NCI-H345 treated with DMSO at 0.1 percent for 48 hours (cell line): ENCODE results near the gene NSG2.

ENCODE experiments used
- DNase-seq: peaks from one replicate; lab custom pipeline; 2025; ENCODE audit not compliant: unreplicated experiment; lab: John Stamatoyannopoulos, UW

NSG2 gene

DNA sequence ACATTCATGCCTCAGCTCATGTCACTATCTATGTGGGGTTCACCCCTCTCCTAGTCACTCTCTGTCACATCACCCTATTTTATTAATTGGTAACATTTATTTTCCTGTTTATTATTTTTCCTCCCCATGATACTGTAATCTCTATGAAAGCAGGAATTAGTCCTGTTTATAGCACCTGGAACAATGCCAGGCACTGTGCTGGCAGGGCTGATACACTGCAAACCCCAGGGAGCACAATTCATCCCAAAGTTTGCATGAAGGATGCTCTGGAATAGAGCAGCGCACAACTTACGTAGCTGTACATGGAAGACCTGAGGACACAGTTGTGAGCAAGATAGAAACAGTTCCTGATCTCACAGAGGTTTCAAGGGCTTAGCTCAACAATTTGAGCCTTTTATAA, 103.2 kb downstream of the NSG2 start:
- peak; percentile 55 for DNase-seq

DNA sequence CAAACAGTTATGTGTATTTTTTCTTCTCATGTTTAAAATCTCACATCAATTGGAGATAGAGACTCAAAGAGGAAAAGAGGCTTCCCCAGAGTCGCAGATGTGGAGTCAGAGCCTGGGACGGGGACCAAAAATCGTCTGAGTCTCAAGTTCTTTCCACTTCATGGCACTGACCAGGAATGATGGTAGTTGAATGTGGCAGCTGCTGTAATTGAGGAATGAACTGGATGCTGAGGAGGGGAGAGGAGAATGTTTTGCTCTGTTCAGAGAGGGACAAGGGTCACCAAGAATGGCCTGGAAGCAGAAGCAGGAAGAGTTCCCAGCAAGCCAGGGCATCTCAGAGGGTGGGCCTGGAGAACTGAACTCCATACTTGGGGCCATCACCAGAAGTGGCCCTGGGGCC, 103.9 kb downstream of the NSG2 start:
- no peak for DNase-seq

DNA sequence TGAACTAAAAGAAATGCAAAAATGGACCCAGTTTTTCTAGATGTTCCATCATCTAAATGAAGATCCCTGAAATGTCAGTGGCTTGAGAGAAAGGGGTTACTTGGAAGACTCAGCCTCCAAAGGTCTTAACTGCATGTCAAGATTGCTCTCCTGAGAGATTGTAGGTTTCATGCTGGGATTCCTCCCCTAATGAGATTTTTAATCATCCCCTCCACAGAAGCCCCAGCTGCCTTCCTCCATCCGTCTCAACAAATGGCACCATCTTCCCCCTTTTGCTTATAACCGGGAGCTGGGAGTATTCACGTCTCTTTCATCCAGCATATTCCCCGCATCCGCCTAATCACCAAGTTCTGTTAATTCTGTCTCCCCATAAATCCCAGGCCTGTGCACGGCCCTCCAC, 104.5 kb downstream of the NSG2 start:
- DNase-seq: no peak

DNA sequence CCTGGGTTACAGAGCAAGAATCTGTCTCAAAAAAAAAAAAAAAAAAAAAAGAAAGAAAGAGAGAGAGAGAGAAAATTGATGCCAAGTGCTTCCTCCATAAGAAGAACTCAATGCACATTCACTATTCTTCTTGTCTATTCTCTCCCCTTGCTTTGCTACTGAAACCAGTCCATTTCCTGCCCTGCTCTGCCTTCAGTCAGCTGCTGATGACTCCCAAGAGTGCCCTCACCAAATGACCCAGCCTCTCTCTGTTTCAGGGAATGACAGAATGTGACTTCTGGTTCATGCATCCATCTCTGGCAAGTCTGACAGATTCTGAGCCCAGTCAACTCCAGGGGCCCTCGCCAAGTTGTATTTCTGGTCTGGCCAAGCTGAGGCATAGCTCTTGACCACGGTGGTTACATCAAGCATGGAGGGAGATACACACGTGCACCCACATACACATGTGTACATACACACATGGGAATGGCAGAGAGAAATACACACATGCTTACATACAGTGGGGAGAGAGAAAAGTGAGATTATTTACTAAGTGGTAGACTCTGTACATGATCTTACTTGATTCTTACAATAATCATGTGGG, 106.2 kb downstream of the NSG2 start:
- DNase-seq: no peak

DNA sequence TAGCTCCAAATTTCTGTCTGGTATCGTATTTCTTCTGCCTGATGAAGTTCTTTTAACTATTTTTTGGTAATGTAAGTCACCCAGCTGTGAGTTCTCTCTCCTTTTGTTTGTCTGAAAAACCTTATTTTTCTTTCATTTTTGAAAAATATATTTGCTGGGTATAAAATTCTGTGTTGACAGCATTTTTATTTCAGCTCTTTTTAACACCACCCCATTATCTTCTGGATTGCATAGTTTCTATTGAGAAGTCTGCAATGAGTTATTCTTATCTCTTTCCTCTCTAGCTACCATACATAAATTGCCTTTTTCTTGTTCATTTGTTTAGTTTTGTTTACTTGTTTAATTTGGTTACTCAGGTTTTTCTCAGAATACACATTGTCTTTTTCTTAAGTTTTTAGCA, 109.1 kb downstream of the NSG2 start:
- no peak for DNase-seq

DNA sequence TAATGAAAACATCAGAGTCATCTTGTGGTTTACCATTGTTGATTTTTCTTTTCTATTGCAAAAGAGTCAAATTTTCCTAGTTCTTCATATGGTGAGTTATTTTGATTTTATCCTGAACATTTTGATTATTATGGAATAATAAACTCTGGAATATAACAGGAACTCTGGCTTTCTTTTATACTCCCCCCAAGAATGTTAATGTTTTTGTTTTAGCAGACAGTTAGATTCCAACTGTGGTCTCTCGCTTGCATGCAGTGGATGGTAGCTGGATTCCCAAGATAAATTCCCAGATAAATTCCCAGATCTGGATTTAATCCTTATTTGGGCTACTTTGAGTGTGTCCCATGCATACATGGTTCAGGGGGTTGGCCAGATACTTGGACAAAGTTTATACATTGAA, 109.8 kb downstream of the NSG2 start:
- no peak for DNase-seq

DNA sequence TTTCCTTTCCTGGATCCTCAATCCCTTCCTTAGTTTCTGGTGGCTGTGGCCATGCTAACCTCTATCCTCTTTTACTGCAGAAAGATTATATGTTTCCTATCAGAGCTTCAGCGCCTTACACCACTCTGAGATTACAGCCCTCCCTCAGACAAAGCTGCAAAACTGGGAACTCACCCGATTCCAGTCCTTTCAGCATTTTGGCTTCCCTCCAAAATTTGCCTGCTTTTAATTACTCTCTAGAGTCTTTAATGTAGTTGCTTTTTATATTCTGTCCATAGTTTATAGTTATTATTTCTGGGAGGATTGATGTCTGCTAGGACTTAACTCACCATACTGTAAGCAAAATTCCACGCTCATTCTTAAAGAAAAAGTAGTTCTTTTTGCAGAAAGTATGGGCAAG, 110.2 kb downstream of the NSG2 start:
- no peak for DNase-seq

DNA sequence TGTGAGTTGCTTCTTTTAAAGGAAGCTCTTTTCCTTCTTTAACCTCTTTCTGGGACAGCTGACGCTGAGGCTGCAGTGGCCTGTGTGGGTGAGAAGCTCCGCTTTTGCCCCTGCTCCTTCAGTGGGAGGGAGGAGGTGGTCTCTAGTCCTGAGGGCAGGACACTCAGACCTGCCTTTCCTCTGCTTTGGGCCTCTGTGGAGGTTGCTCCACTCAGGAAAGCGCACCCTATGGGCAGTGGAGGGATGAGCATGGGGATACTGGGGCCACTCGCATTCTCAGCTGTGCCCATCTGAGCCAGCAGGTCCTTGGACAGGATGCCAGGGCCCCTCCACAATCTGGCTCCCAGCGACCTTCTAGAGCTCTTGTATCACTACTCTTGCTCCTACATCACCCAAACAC, 111.5 kb downstream of the NSG2 start:
- DNase-seq: no peak
